ENCODE data around the gene USP43.
"Not testable (repeated sequence)": the region's sequence is repeated elsewhere in the genome, so short reads cannot be mapped to it uniquely, and the experiment has no call there.

USP43 gene

GRCh38 chr17:9644910-9645751 is at the start of gene USP43:
Gene USP43 (plus strand): TSS chr17:9645517. CDS start chr17:9645633, 116 bp downstream.
- no peak for DNase-seq (ENCODE audit: low read depth in 1 of 2, low spot score in 1 of 2)

GRCh38 chr17:9597638-9598037 is 47.7 kb upstream of the USP43 start:
- not testable (repeated sequence) for DNase-seq (ENCODE audit: low read depth in 1 of 2, low spot score in 1 of 2)

GRCh38 chr17:9598661-9599060 is 46.7 kb upstream of the USP43 start:
- DNase-seq (ENCODE audit: low read depth in 1 of 2, low spot score in 1 of 2), result no peak

GRCh38 chr17:9604583-9604982 is 40.7 kb upstream of the USP43 start:
- DNase-seq (ENCODE audit: low read depth in 1 of 2, low spot score in 1 of 2), result not testable (repeated sequence)

- DNase-seq (ENCODE audit: low read depth in 1 of 2, low spot score in 1 of 2), result no peak
These were observed 38.9 kb upstream of the USP43 start for GRCh38 chr17:9606453-9606852.

GRCh38 chr17:9607058-9607457 is 38.3 kb upstream of the USP43 start:
- not testable (repeated sequence) for DNase-seq (ENCODE audit: low read depth in 1 of 2, low spot score in 1 of 2)

- no peak for DNase-seq (ENCODE audit: low read depth in 1 of 2, low spot score in 1 of 2)
These were observed 33.8 kb upstream of the USP43 start for GRCh38 chr17:9611557-9611956.

- no peak for DNase-seq (ENCODE audit: low read depth in 1 of 2, low spot score in 1 of 2)
These were observed 33.3 kb upstream of the USP43 start for GRCh38 chr17:9612006-9612405.

GRCh38 chr17:9615486-9615885 is 29.8 kb upstream of the USP43 start:
- DNase-seq (ENCODE audit: low read depth in 1 of 2, low spot score in 1 of 2), result no peak

- DNase-seq (ENCODE audit: low read depth in 1 of 2, low spot score in 1 of 2), result no peak
These were observed 22.4 kb upstream of the USP43 start for GRCh38 chr17:9622961-9623360.

- no peak for DNase-seq (ENCODE audit: low read depth in 1 of 2, low spot score in 1 of 2)
These were observed 16.8 kb upstream of the USP43 start for GRCh38 chr17:9628509-9628908.

- no peak for DNase-seq (ENCODE audit: low read depth in 1 of 2, low spot score in 1 of 2)
These were observed 12.6 kb upstream of the USP43 start for GRCh38 chr17:9632741-9633140.

GRCh38 chr17:9635340-9635739 is 10.0 kb upstream of the USP43 start:
- no peak for DNase-seq (ENCODE audit: low read depth in 1 of 2, low spot score in 1 of 2)

GRCh38 chr17:9636501-9636900 is 8.8 kb upstream of the USP43 start:
- no peak for DNase-seq (ENCODE audit: low read depth in 1 of 2, low spot score in 1 of 2)

- not testable (repeated sequence) for DNase-seq (ENCODE audit: low read depth in 1 of 2, low spot score in 1 of 2)
These were observed 4.9 kb upstream of the USP43 start for GRCh38 chr17:9640388-9640787.

- no peak for DNase-seq (ENCODE audit: low read depth in 1 of 2, low spot score in 1 of 2)
These were observed 1.7 kb upstream of the USP43 start for GRCh38 chr17:9643611-9644010.

GRCh38 chr17:9645851-9646545 is 681 bp downstream of the USP43 start:
- no peak for DNase-seq (ENCODE audit: low read depth in 1 of 2, low spot score in 1 of 2)

GRCh38 chr17:9646546-9646885 is 1.2 kb downstream of the USP43 start:
- no peak for DNase-seq (ENCODE audit: low read depth in 1 of 2, low spot score in 1 of 2)

- DNase-seq (ENCODE audit: low read depth in 1 of 2, low spot score in 1 of 2), result no peak
These were observed 1.7 kb downstream of the USP43 start for GRCh38 chr17:9647014-9647413.

GRCh38 chr17:9648521-9649110 is 3.3 kb downstream of the USP43 start:
- DNase-seq (ENCODE audit: low read depth in 1 of 2, low spot score in 1 of 2), result no peak

GRCh38 chr17:9658593-9659211 is 13.4 kb downstream of the USP43 start:
- no peak for DNase-seq (ENCODE audit: low read depth in 1 of 2, low spot score in 1 of 2)

- no peak for DNase-seq (ENCODE audit: low read depth in 1 of 2, low spot score in 1 of 2)
These were observed 15.7 kb downstream of the USP43 start for GRCh38 chr17:9661027-9661426.
